Fibroblast of mammary gland (primary cell): ENCODE measurements around the gene RPS29.
"Not testable (repeated sequence)": the region's sequence is repeated elsewhere in the genome, so short reads cannot be mapped to it uniquely, and the experiment has no call there.

Source experiments
- DNase-seq: peaks from one replicate; pipeline ENCODE4 v3.0.0-alpha.2; 2010; ENCODE audit warnings: low read depth
- H3K4me3 ChIP-seq: 2 replicates; pipeline ENCODE4 v1.5.1; 2011; ENCODE audit warnings: low read depth, mild to moderate bottlenecking, low read length, moderate library complexity; ENCODE audit not compliant: control insufficient read depth
- TF ChIP-seq, protein P1 (sequence below): conservative IDR thresholded peaks from 2 replicates; pipeline ENCODE4 v1.5.1; 2011; ENCODE audit warnings: low read depth, low read length, inconsistent platforms; ENCODE audit not compliant: control insufficient read depth, insufficient read depth

RPS29 gene

DNA sequence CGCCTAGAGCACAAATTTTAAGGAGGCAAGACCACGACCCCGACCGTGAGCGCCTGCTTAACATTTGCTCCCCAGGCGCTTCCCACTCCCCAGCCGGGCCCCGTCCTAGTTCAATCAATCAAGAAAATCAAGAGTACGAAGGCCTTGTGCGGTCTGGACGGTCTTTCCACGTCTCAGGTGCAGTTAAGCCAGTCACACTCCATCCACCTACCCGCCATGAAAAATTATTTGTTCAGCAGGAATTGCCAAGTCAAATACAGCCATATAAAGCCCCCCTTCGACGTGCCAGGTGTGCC, 12.0 kb upstream of the RPS29 start:
- TF ChIP-seq, protein P1, sequence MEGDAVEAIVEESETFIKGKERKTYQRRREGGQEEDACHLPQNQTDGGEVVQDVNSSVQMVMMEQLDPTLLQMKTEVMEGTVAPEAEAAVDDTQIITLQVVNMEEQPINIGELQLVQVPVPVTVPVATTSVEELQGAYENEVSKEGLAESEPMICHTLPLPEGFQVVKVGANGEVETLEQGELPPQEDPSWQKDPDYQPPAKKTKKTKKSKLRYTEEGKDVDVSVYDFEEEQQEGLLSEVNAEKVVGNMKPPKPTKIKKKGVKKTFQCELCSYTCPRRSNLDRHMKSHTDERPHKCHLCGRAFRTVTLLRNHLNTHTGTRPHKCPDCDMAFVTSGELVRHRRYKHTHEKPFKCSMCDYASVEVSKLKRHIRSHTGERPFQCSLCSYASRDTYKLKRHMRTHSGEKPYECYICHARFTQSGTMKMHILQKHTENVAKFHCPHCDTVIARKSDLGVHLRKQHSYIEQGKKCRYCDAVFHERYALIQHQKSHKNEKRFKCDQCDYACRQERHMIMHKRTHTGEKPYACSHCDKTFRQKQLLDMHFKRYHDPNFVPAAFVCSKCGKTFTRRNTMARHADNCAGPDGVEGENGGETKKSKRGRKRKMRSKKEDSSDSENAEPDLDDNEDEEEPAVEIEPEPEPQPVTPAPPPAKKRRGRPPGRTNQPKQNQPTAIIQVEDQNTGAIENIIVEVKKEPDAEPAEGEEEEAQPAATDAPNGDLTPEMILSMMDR = no peak
- peak overlapping the region; percentile 95 for H3K4me3 ChIP-seq
- no peak for DNase-seq

- TF ChIP-seq, protein P1 = no peak
- H3K4me3 ChIP-seq = no peak overlapping the region
- peak; percentile 70 for DNase-seq
Measured at GRCh38 chr14:49594347-49595091, 8.3 kb upstream of the RPS29 start.

- DNase-seq = no peak
- TF ChIP-seq, protein P1 = no peak
- H3K4me3 ChIP-seq = no peak overlapping the region
Measured at GRCh38 chr14:49593016-49593415, 6.8 kb upstream of the RPS29 start.

GRCh38 chr14:49589387-49589786, 3.2 kb upstream of the RPS29 start:
- no peak for DNase-seq
- no peak overlapping the region for H3K4me3 ChIP-seq
- TF ChIP-seq, protein P1 = no peak

GRCh38 chr14:49586673-49587460, 687 bp upstream of the RPS29 start:
- peak overlapping the region; percentile 33 for H3K4me3 ChIP-seq
- TF ChIP-seq, protein P1 = peak; percentile 70
- DNase-seq = peak; percentile 82

- DNase-seq = not testable (repeated sequence)
- H3K4me3 ChIP-seq = peak overlapping the region; percentile 68
Measured at GRCh38 chr14:49584981-49585640, 1.1 kb downstream of the RPS29 start.

GRCh38 chr14:49584058-49584457, 2.1 kb downstream of the RPS29 start:
- DNase-seq = no peak
- peak overlapping the region; percentile 68 for H3K4me3 ChIP-seq

More at GRCh38 chr14:49584058-49584457, 2.1 kb downstream of the RPS29 start:
- TF ChIP-seq, protein P1 = no peak
